Measurements from ENCODE around the gene TMEM37. TPM values are rescaled to one million over a fixed set of nuclear protein-coding genes. Genes with fewer than 3 reads are reported as not detected.
A peak's percentile ranks its signal among the peaks of the same experiment; 100 is the strongest.
"Not testable (repeated sequence)": the region's sequence is repeated elsewhere in the genome, so short reads cannot be mapped to it uniquely, and the experiment has no call there.

The TMEM37 gene
- not detected for total RNA-seq

- H3K9me3 Mint-ChIP-seq, result no peaks in the 10 kb centered on the region
- DNase-seq, result peak; percentile 19
- peaks cover 6% of the 10 kb centered on the region for H3K4me1 Mint-ChIP-seq (ENCODE audit: low read depth)
- no peaks in the 10 kb centered on the region for H3K36me3 Mint-ChIP-seq (ENCODE audit: insufficient read depth in 2 of 2)
- H3K27me3 Mint-ChIP-seq (ENCODE audit: low read depth), result peaks cover 81% of the 10 kb centered on the region
- peak; percentile 61 to 79 for ATAC-seq (replicated peaks in 1 of 2)
- H3K4me3 Mint-ChIP-seq, result peak within 1 kb of the TSS; percentile 42 to 70
- H3K27ac Mint-ChIP-seq, result no peak within 1 kb of the TSS
These were observed at the start of gene TMEM37 for GRCh38 chr2:119431155-119431975. TSS of gene TMEM37 (plus strand) at chr2:119431854. CDS start at chr2:119431904, 50 bp downstream.

- Mint-ChIP-seq H3K4me3 (no peak overlapping the region), H3K36me3 (ENCODE audit: insufficient read depth in 2 of 2) (no peaks in the 10 kb centered on the region), H3K27me3 (ENCODE audit: low read depth) (peaks cover 18% of the 10 kb centered on the region), H3K27ac (no peak overlapping the region), H3K4me1 (ENCODE audit: low read depth) (peaks cover 10% of the 10 kb centered on the region), H3K9me3 (no peaks in the 10 kb centered on the region)
- no peak for ATAC-seq (replicated peaks in 1 of 2)
- DNase-seq, result no peak
These were observed 48.1 kb upstream of the TMEM37 start for GRCh38 chr2:119383410-119384140.

GRCh38 chr2:119384971-119385370 lies 46.7 kb upstream of the TMEM37 start:
- Mint-ChIP-seq H3K4me3 (no peak overlapping the region), H3K27me3 (ENCODE audit: low read depth) (peaks cover 18% of the 10 kb centered on the region), H3K36me3 (ENCODE audit: insufficient read depth in 2 of 2) (no peaks in the 10 kb centered on the region), H3K9me3 (no peaks in the 10 kb centered on the region), H3K27ac (no peak overlapping the region), H3K4me1 (ENCODE audit: low read depth) (peaks cover 17% of the 10 kb centered on the region)
- DNase-seq, result no peak
- ATAC-seq (replicated peaks in 1 of 2), result no peak

GRCh38 chr2:119385466-119385865 lies 46.2 kb upstream of the TMEM37 start:
- H3K4me1 Mint-ChIP-seq (ENCODE audit: low read depth), result peaks cover 17% of the 10 kb centered on the region
- H3K9me3 Mint-ChIP-seq, result no peaks in the 10 kb centered on the region
- H3K4me3 Mint-ChIP-seq, result no peak overlapping the region
- H3K36me3 Mint-ChIP-seq (ENCODE audit: insufficient read depth in 2 of 2), result no peaks in the 10 kb centered on the region
- H3K27ac Mint-ChIP-seq, result no peak overlapping the region
- peaks cover 18% of the 10 kb centered on the region for H3K27me3 Mint-ChIP-seq (ENCODE audit: low read depth)
- DNase-seq (no peak), ATAC-seq (replicated peaks in 1 of 2) (no peak)

GRCh38 chr2:119387381-119388129 lies 44.1 kb upstream of the TMEM37 start:
- H3K27ac Mint-ChIP-seq, result no peak overlapping the region
- H3K9me3 Mint-ChIP-seq, result no peaks in the 10 kb centered on the region
- peak overlapping the region; percentile 8 to 45 for H3K4me3 Mint-ChIP-seq
- ATAC-seq (replicated peaks in 1 of 2) (peak; percentile 72 to 86), DNase-seq (peak; percentile 31 to 42)
- H3K4me1 Mint-ChIP-seq (ENCODE audit: low read depth), result peaks cover 17% of the 10 kb centered on the region
- no peaks in the 10 kb centered on the region for H3K36me3 Mint-ChIP-seq (ENCODE audit: insufficient read depth in 2 of 2)
- H3K27me3 Mint-ChIP-seq (ENCODE audit: low read depth), result peaks cover 18% of the 10 kb centered on the region

- DNase-seq (no peak), ATAC-seq (replicated peaks in 1 of 2) (no peak)
- H3K4me3 Mint-ChIP-seq, result no peak overlapping the region
- no peak overlapping the region for H3K27ac Mint-ChIP-seq
- H3K36me3 Mint-ChIP-seq (ENCODE audit: insufficient read depth in 2 of 2), result no peaks in the 10 kb centered on the region
- H3K9me3 Mint-ChIP-seq, result no peaks in the 10 kb centered on the region
- H3K27me3 Mint-ChIP-seq (ENCODE audit: low read depth), result peaks cover 7% of the 10 kb centered on the region
- peaks cover 17% of the 10 kb centered on the region for H3K4me1 Mint-ChIP-seq (ENCODE audit: low read depth)
These were observed 41.9 kb upstream of the TMEM37 start for GRCh38 chr2:119389615-119390306.

GRCh38 chr2:119393971-119394748 lies 37.5 kb upstream of the TMEM37 start:
- H3K4me3 Mint-ChIP-seq, result no peak overlapping the region
- DNase-seq (no peak), ATAC-seq (replicated peaks in 1 of 2) (no peak)
- peaks cover 5% of the 10 kb centered on the region for H3K4me1 Mint-ChIP-seq (ENCODE audit: low read depth)
- H3K36me3 Mint-ChIP-seq (ENCODE audit: insufficient read depth in 2 of 2), result no peaks in the 10 kb centered on the region
- no peaks in the 10 kb centered on the region for H3K9me3 Mint-ChIP-seq
- H3K27me3 Mint-ChIP-seq (ENCODE audit: low read depth), result no peaks in the 10 kb centered on the region
- H3K27ac Mint-ChIP-seq, result no peak overlapping the region

- Mint-ChIP-seq H3K4me3 (no peak overlapping the region), H3K9me3 (no peaks in the 10 kb centered on the region), H3K36me3 (ENCODE audit: insufficient read depth in 2 of 2) (no peaks in the 10 kb centered on the region), H3K4me1 (ENCODE audit: low read depth) (no peaks in the 10 kb centered on the region), H3K27me3 (ENCODE audit: low read depth) (no peaks in the 10 kb centered on the region), H3K27ac (no peak overlapping the region)
- no peak for DNase-seq
- no peak for ATAC-seq (replicated peaks in 1 of 2)
These were observed 34.5 kb upstream of the TMEM37 start for GRCh38 chr2:119397196-119397595.

GRCh38 chr2:119402106-119402505 lies 29.5 kb upstream of the TMEM37 start:
- DNase-seq (no peak), ATAC-seq (replicated peaks in 1 of 2) (peak; percentile 37 to 65)
- H3K27ac Mint-ChIP-seq, result no peak overlapping the region
- no peaks in the 10 kb centered on the region for H3K36me3 Mint-ChIP-seq (ENCODE audit: insufficient read depth in 2 of 2)
- no peaks in the 10 kb centered on the region for H3K4me1 Mint-ChIP-seq (ENCODE audit: low read depth)
- no peaks in the 10 kb centered on the region for H3K9me3 Mint-ChIP-seq
- no peaks in the 10 kb centered on the region for H3K27me3 Mint-ChIP-seq (ENCODE audit: low read depth)
- H3K4me3 Mint-ChIP-seq, result no peak overlapping the region

- Mint-ChIP-seq H3K27ac (no peak overlapping the region), H3K27me3 (ENCODE audit: low read depth) (no peaks in the 10 kb centered on the region), H3K9me3 (no peaks in the 10 kb centered on the region), H3K4me3 (no peak overlapping the region), H3K4me1 (ENCODE audit: low read depth) (no peaks in the 10 kb centered on the region), H3K36me3 (ENCODE audit: insufficient read depth in 2 of 2) (no peaks in the 10 kb centered on the region)
- no peak for DNase-seq
- ATAC-seq (replicated peaks in 1 of 2), result peak in 1 of 2 donors; percentile 25
These were observed 28.8 kb upstream of the TMEM37 start for GRCh38 chr2:119402645-119403560.

GRCh38 chr2:119403618-119404017 lies 28.0 kb upstream of the TMEM37 start:
- DNase-seq; H3K27ac Mint-ChIP-seq; ATAC-seq (replicated peaks in 1 of 2); H3K4me3 Mint-ChIP-seq; H3K36me3 Mint-ChIP-seq (ENCODE audit: insufficient read depth in 2 of 2); H3K9me3 Mint-ChIP-seq; H3K27me3 Mint-ChIP-seq (ENCODE audit: low read depth); H3K4me1 Mint-ChIP-seq (ENCODE audit: low read depth): not testable (repeated sequence)

Data from activated T-cell treated with anti-CD3 and anti-CD28 coated beads, Interleukin-2, amount 50 U/mL, for 72 hours (primary cell).